Peyer's patch (tissue), 4 donors: ENCODE data around the gene TM7SF2. TPM values are rescaled to one million over a fixed set of nuclear protein-coding genes. Genes with fewer than 3 reads are reported as not detected.

Source experiments
- DNase-seq, 3 donors: peaks; one replicate each; pipeline ENCODE4 v3.0.0-alpha.2; 2017 to 2019
- H3K27ac ChIP-seq, 4 donors: fragments of 200-600 bp; sonication (generic); one replicate each; pipeline ENCODE4 v1.5.1; 2016 to 2019
- H3K27me3 ChIP-seq, 2 donors: fragments of 200-600 bp; sonication (generic); one replicate each; pipeline ENCODE4 v1.5.1; 2019
- H3K36me3 ChIP-seq, 3 donors: fragments of 200-600 bp; sonication (generic); one replicate each; pipeline ENCODE4 v1.5.1; 2016 to 2019
- H3K4me1 ChIP-seq, 4 donors: fragments of 200-600 bp; sonication (generic); one replicate each; pipeline ENCODE4 v1.5.1; 2016 to 2019
- H3K4me3 ChIP-seq, 4 donors: fragments of 200-600 bp; sonication (generic); 1 replicate in 3 of 4; 2 replicates in 1 of 4; pipeline ENCODE4 v1.5.1; 2016 to 2019; ENCODE audit warnings: mild to moderate bottlenecking in 1 of 4
- H3K9me3 ChIP-seq, 4 donors: fragments of 200-600 bp; sonication (generic); one replicate each; pipeline ENCODE4 v1.5.1; 2016 to 2019; ENCODE audit warnings: mild to moderate bottlenecking in 1 of 4
- CTCF ChIP-seq, 6 experiments: fragments of 450-650 bp in 4 of 6; fragments of 200-600 bp in 2 of 6; sonication (generic) in 1 of 6; IDR thresholded peaks; one replicate each; pipeline ENCODE4 v1.5.1; 2017 to 2019; ENCODE audit warnings: antibody characterized with exemption in 6 of 6, mild to moderate bottlenecking in 3 of 6, moderate library complexity in 1 of 6
- POLR2A ChIP-seq, 2 donors: fragments of 450-650 bp; IDR thresholded peaks; one replicate each; pipeline ENCODE4 v1.5.1; 2017; ENCODE audit warnings: antibody characterized with exemption in 2 of 2, mild to moderate bottlenecking in 2 of 2, moderate library complexity in 2 of 2
- total RNA-seq, 4 donors: library from RNA; depleted of rRNA; stranded (reverse); fragments of >200 nt; gene quantifications; one replicate each; pipeline ENCODE4 v1.1.0, GENCODE V29; 2016

Gene TM7SF2
- 10 to 100 TPM; 19.8 to 78.1 (median 58.5) TPM for total RNA-seq

- H3K36me3 ChIP-seq: peaks cover 0 to 23% (median 0%) of the 10 kb centered on the region in 3 donors
- no peaks in the 10 kb centered on the region for H3K9me3 ChIP-seq
- H3K4me1 ChIP-seq: peaks cover 11 to 47% (median 29%) of the 10 kb centered on the region in 4 donors
- peak; percentile 98 to 99 (median 99) for DNase-seq
- H3K4me3 ChIP-seq: peak within 1 kb of the TSS; percentile 37 to 68 (median 58)
- peak within 1 kb of the TSS; percentile 67 to 82 (median 73) for H3K27ac ChIP-seq
- no peaks in the 10 kb centered on the region for H3K27me3 ChIP-seq
- TF ChIP-seq CTCF (IDR thresholded peaks at IDR 0.05) (peak in 1 of 6 experiments; percentile 1), POLR2A (IDR thresholded peaks at IDR 0.05) (peak; percentile 92 to 96)
Observed at GRCh38 chr11:65111744-65112545, at the start of gene TM7SF2. TM7SF2 (plus strand) TSS chr11:65111872; CDS start chr11:65112016, 144 bp downstream.

GRCh38 chr11:65063532-65063931 lies 48.1 kb upstream of the TM7SF2 start:
- Histone ChIP-seq H3K4me1 (peaks cover 0 to 23% (median 4%) of the 10 kb centered on the region in 4 donors), H3K27ac (no peak overlapping the region), H3K9me3 (no peaks in the 10 kb centered on the region), H3K36me3 (no peaks in the 10 kb centered on the region), H3K27me3 (no peaks in the 10 kb centered on the region), H3K4me3 (no peak overlapping the region)
- no peak for TF ChIP-seq CTCF (IDR thresholded peaks at IDR 0.05)
- no peak for TF ChIP-seq POLR2A (IDR thresholded peaks at IDR 0.05)
- DNase-seq: no peak

- no peak overlapping the region for H3K27ac ChIP-seq
- no peak overlapping the region for H3K4me3 ChIP-seq
- H3K9me3 ChIP-seq: no peaks in the 10 kb centered on the region
- no peak for DNase-seq
- peaks cover 0 to 17% (median under 1%) of the 10 kb centered on the region in 4 donors for H3K4me1 ChIP-seq
- no peaks in the 10 kb centered on the region for H3K27me3 ChIP-seq
- no peaks in the 10 kb centered on the region for H3K36me3 ChIP-seq
- no peak for TF ChIP-seq CTCF (IDR thresholded peaks at IDR 0.05)
- no peak for TF ChIP-seq POLR2A (IDR thresholded peaks at IDR 0.05)
Observed at GRCh38 chr11:65064847-65065240, 46.8 kb upstream of the TM7SF2 start.

GRCh38 chr11:65065851-65066250 lies 45.8 kb upstream of the TM7SF2 start:
- no peaks in the 10 kb centered on the region for H3K36me3 ChIP-seq
- TF ChIP-seq POLR2A (IDR thresholded peaks at IDR 0.05): no peak
- TF ChIP-seq CTCF (IDR thresholded peaks at IDR 0.05): no peak
- H3K4me1 ChIP-seq: peaks cover 0 to 8% (median 0%) of the 10 kb centered on the region in 4 donors
- H3K27ac ChIP-seq: peak overlapping the region in 2 of 4 donors; percentile 18 to 22
- no peaks in the 10 kb centered on the region for H3K27me3 ChIP-seq
- no peak overlapping the region for H3K4me3 ChIP-seq
- no peaks in the 10 kb centered on the region for H3K9me3 ChIP-seq
- no peak for DNase-seq

GRCh38 chr11:65066315-65066714 lies 45.4 kb upstream of the TM7SF2 start:
- Histone ChIP-seq H3K36me3 (no peaks in the 10 kb centered on the region), H3K27ac (peak overlapping the region in 2 of 4 donors; percentile 18 to 22), H3K9me3 (no peaks in the 10 kb centered on the region), H3K4me1 (peaks cover 0 to 6% (median 0%) of the 10 kb centered on the region in 4 donors), H3K27me3 (no peaks in the 10 kb centered on the region), H3K4me3 (no peak overlapping the region)
- TF ChIP-seq POLR2A (IDR thresholded peaks at IDR 0.05) (no peak), CTCF (IDR thresholded peaks at IDR 0.05) (no peak)
- DNase-seq: no peak
